GM12801 (cell line): ENCODE measurements around the gene FPGT.

ENCODE experiments used
- CTCF ChIP-seq: IDR thresholded peaks from one replicate; pipeline ENCODE4 v1.5.1; 2011; ENCODE audit warnings: control low read depth; ENCODE audit not compliant: insufficient read length; ENCODE audit errors: extremely low read depth

Gene FPGT

GRCh38 chr1:74237035-74237434, 39.0 kb downstream of the FPGT start:
- TF ChIP-seq CTCF: no peak

- TF ChIP-seq CTCF: no peak
These were observed 39.7 kb downstream of the FPGT start for GRCh38 chr1:74237787-74238186.

- TF ChIP-seq CTCF: no peak
These were observed 47.2 kb downstream of the FPGT start for GRCh38 chr1:74245168-74245772.

GRCh38 chr1:74246315-74246714, 48.3 kb downstream of the FPGT start:
- TF ChIP-seq CTCF: no peak

GRCh38 chr1:74247881-74248528, 50.0 kb downstream of the FPGT start:
- TF ChIP-seq CTCF: no peak
